Gastrocnemius medialis (tissue), 4 donors: ENCODE results near the gene NCF1.
"Not testable (repeated sequence)": the region's sequence is repeated elsewhere in the genome, so short reads cannot be mapped to it uniquely, and the experiment has no call there.

Source experiments
- POLR2A ChIP-seq, 2 donors: fragments of 450-650 bp; IDR thresholded peaks; one replicate each; pipeline ENCODE4 v1.6.1; 2017; ENCODE audit warnings: antibody characterized with exemption in 2 of 2, mild to moderate bottlenecking in 2 of 2, moderate library complexity in 2 of 2
- TF ChIP-seq, protein P1 (sequence below), 5 experiments: fragments of 450-650 bp in 3 of 5; fragments of 200-600 bp in 2 of 5; sonication (generic) in 2 of 5; IDR thresholded peaks in 4 of 5; conservative IDR thresholded peaks in 1 of 5; 1 replicate in 4 of 5; 2 replicates in 1 of 5; pipeline ENCODE4 v1.5.1; 2016 to 2019; ENCODE audit warnings: antibody characterized with exemption in 5 of 5, mild to moderate bottlenecking in 3 of 5, moderate library complexity in 3 of 5

DNA sequence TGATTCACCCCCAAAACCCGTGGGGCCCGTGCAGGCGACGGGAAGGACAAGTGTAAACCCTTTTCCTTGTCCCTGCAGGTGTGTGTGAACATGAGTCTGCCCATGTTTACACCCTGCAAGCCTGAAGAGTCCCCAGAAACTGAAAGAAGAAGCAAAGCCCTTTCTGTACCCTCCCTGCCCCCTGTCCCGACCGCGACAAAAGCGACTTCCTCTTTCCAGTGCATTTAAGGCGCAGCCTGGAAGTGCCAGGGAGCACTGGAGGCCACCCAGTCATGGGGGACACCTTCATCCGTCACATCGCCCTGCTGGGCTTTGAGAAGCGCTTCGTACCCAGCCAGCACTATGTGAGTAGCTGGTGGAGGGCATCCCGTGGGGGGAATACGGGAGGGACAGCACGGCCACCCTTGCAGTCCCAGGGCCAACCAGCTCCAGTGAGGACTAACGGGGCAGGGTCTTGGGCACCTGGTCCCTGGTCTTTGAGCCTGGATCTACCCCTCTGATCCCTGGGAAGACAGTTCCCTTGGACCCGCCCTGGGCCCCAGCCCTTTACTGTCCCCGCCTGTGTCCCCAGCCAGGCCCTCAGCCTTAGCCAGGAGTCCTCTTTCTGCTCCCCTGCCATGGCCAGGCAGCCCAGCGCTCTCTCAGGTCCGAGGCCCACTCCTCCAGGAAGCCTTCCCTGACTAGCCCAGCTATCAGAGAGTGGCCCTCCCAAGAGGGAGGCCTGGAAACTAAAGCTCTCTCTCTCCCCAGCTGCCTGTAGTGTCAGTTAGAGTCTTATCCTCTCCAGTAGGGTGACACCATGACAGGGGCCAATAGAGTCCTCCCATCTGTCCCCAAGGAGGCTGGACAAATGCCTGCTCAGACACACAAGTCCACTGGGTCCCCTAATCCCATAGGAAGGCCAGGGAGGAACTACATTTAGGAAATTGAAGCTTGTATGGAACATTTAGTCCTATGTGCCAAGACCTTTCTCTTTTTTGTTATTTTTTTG lies at the start of gene NCF1:
- TF ChIP-seq, protein P1, sequence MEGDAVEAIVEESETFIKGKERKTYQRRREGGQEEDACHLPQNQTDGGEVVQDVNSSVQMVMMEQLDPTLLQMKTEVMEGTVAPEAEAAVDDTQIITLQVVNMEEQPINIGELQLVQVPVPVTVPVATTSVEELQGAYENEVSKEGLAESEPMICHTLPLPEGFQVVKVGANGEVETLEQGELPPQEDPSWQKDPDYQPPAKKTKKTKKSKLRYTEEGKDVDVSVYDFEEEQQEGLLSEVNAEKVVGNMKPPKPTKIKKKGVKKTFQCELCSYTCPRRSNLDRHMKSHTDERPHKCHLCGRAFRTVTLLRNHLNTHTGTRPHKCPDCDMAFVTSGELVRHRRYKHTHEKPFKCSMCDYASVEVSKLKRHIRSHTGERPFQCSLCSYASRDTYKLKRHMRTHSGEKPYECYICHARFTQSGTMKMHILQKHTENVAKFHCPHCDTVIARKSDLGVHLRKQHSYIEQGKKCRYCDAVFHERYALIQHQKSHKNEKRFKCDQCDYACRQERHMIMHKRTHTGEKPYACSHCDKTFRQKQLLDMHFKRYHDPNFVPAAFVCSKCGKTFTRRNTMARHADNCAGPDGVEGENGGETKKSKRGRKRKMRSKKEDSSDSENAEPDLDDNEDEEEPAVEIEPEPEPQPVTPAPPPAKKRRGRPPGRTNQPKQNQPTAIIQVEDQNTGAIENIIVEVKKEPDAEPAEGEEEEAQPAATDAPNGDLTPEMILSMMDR (IDR thresholded peaks at IDR 0.05 in 4 of 5, conservative IDR thresholded peaks at IDR 0.05 in 1 of 5), result not testable (repeated sequence)
- not testable (repeated sequence) for TF ChIP-seq POLR2A (IDR thresholded peaks at IDR 0.05)
